Measurements from ENCODE around the gene PDCD11. TPM values are rescaled to one million over a fixed set of nuclear protein-coding genes. Genes with fewer than 3 reads are reported as not detected.

The PDCD11 gene
- total RNA-seq, 1 experiment from 2014 or later = 78.8 TPM

- TF ChIP-seq, protein P1, sequence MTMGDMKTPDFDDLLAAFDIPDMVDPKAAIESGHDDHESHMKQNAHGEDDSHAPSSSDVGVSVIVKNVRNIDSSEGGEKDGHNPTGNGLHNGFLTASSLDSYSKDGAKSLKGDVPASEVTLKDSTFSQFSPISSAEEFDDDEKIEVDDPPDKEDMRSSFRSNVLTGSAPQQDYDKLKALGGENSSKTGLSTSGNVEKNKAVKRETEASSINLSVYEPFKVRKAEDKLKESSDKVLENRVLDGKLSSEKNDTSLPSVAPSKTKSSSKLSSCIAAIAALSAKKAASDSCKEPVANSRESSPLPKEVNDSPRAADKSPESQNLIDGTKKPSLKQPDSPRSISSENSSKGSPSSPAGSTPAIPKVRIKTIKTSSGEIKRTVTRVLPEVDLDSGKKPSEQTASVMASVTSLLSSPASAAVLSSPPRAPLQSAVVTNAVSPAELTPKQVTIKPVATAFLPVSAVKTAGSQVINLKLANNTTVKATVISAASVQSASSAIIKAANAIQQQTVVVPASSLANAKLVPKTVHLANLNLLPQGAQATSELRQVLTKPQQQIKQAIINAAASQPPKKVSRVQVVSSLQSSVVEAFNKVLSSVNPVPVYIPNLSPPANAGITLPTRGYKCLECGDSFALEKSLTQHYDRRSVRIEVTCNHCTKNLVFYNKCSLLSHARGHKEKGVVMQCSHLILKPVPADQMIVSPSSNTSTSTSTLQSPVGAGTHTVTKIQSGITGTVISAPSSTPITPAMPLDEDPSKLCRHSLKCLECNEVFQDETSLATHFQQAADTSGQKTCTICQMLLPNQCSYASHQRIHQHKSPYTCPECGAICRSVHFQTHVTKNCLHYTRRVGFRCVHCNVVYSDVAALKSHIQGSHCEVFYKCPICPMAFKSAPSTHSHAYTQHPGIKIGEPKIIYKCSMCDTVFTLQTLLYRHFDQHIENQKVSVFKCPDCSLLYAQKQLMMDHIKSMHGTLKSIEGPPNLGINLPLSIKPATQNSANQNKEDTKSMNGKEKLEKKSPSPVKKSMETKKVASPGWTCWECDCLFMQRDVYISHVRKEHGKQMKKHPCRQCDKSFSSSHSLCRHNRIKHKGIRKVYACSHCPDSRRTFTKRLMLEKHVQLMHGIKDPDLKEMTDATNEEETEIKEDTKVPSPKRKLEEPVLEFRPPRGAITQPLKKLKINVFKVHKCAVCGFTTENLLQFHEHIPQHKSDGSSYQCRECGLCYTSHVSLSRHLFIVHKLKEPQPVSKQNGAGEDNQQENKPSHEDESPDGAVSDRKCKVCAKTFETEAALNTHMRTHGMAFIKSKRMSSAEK (CRISPR knock-in tag; IDR thresholded peaks at IDR 0.05; ENCODE audit: borderline replicate concordance) = no peak
- TF ChIP-seq FOXK1 (CRISPR knock-in tag; IDR thresholded peaks at IDR 0.05) = no peak
- TF ChIP-seq KAT7 (CRISPR knock-in tag; IDR thresholded peaks at IDR 0.05; ENCODE audit: borderline replicate concordance) = no peak
- no peak for TF ChIP-seq ELF4 (CRISPR knock-in tag; IDR thresholded peaks at IDR 0.05; ENCODE audit: low read depth)
- no peak for TF ChIP-seq ATF1 (CRISPR knock-in tag; IDR thresholded peaks at IDR 0.05)
- TF ChIP-seq, protein P2, sequence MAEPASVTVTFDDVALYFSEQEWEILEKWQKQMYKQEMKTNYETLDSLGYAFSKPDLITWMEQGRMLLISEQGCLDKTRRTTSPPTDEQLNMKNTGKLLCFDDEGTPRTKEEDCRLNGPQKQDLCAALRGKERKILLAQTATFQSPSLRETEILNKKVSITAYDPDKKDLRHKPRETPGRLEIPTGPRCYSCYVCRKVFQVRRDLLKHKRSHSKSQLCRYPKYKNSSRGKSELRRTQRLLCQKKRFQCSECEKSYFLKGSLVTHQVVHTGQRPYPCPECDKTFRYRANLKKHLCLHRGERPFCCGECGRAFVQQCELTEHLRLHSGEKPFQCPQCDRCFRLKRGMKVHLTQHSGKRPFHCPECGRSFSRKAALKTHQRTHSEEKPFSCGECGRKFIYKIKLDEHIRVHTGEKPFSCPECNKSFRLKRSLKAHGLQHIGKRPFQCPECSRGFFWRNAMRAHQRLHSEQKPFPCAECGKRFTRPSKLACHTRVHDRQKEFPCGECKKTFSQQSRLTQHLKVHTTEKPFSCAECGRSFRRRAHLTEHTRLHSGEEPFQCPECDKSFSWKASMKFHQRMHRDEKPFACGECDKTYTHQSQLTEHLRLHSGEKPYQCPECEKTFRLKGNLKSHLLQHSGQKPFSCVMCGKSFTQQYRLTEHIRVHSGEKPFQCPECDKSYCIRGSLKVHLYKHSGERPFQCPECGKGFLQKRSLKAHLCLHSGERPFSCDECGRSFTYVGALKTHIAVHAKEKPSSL (CRISPR knock-in tag; conservative IDR thresholded peaks at IDR 0.05) = no peak
- TF ChIP-seq TP53 (CRISPR knock-in tag; IDR thresholded peaks at IDR 0.05) = no peak
These were observed 98.9 kb downstream of the PDCD11 start (continued) for GRCh38 chr10:103495321-103495720.

Small RNAs within 50 kb of the gene (microRNA-seq; reads per million reads assigned to microRNA genes)
- 4,684 reads per million, percentile 97 among the genes with 10 or more reads in this experiment for gene MIR1307 (ENCODE audit: borderline number of aligned reads)

Other genes starting within 250 kb of the PDCD11 start
- 67.5 to 76.1 TPM (median 72.3 TPM) in 3 replicates for gene NT5C2, start 203.4 kb upstream of the PDCD11 start, total RNA-seq (2021)
- 0.09 TPM in 1 of 3 replicates, not detected in the others for gene RPEL1, start 150.7 kb upstream of the PDCD11 start, total RNA-seq (2021)
- 16.6 to 20.3 TPM (median 17.3 TPM) in 3 replicates for gene INA, start 119.5 kb upstream of the PDCD11 start, total RNA-seq (2021)
- gene PCGF6, start 45.5 kb upstream of the PDCD11 start, total RNA-seq (2021) = 17.3 to 19.2 TPM (median 17.9 TPM) in 3 replicates
- gene TAF5, start 28.6 kb upstream of the PDCD11 start, total RNA-seq (2021) = 11.1 to 14.9 TPM (median 12.0 TPM) in 3 replicates
- 284 to 307 TPM (median 305 TPM) in 3 replicates for gene ATP5MK, start 151 bp upstream of the PDCD11 start, total RNA-seq (2021)
- gene CALHM2, start 55.7 kb downstream of the PDCD11 start, total RNA-seq (2021) = 1.8 to 2.4 TPM (median 1.9 TPM) in 3 replicates
- 0.30 to 0.55 TPM (median 0.39 TPM) in 3 replicates for gene CALHM1, start 62.3 kb downstream of the PDCD11 start, total RNA-seq (2021)
- 0.13 to 0.18 TPM (median 0.16 TPM) in 3 replicates for gene CALHM3, start 82.6 kb downstream of the PDCD11 start, total RNA-seq (2021)
- gene NEURL1, start 97.1 kb downstream of the PDCD11 start, total RNA-seq (2021) = 0.66 to 1.2 TPM (median 0.99 TPM) in 3 replicates